ENCODE measurements around the gene SPPL2C.

Gene SPPL2C

DNA sequence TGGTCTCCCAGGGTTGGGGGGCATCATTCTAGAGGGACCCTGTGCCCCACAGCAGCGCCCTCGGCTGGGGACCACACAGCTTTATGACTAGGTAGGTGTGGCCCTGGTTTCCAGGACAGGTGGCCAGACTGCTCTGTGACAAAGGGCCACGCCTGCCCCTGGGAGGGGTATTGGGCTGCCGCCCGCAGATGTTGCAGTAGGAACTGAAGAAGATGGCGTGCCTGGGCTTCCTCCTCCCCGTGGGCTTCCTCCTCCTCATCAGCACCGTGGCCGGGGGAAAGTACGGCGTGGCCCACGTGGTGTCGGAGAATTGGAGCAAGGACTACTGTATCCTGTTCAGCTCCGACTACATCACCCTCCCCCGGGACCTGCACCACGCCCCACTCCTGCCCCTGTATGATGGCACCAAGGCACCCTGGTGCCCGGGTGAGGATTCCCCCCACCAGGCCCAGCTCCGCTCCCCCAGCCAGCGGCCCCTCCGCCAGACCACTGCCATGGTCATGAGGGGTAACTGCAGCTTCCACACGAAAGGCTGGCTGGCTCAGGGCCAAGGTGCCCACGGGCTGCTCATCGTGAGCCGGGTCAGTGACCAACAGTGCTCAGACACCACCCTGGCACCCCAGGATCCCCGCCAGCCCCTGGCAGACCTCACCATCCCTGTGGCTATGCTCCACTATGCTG is at the start of gene SPPL2C:
Gene SPPL2C, plus strand, starts transcription at position 187 of the 681 bp plus-strand sequence. Its CDS starts 26 bp downstream, at position 213.
- DNase-seq, result no peak

- DNase-seq, result no peak
Measured at GRCh38 chr17:45800816-45801215, 43.9 kb upstream of the SPPL2C start.

DNA sequence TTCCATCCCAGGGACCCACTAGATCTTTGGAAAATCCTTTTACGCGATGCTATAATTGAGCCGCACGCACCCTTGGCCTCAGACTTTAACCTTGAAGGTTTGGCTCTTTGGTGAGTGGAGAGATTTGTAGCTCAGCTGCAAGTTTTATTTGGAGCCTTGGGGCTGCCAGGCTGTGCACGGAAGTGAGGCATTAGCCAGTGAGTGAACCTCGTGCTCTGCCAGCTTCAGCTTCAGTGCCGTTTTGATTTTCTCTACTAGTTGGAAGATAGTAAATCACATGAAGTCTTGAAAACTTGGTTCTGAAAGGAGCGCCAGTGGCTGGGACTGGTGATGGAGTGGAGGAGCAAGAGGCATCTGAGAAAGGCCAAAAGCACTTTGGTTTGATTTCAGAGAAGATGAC is 43.3 kb upstream of the SPPL2C start:
- no peak for DNase-seq

DNA sequence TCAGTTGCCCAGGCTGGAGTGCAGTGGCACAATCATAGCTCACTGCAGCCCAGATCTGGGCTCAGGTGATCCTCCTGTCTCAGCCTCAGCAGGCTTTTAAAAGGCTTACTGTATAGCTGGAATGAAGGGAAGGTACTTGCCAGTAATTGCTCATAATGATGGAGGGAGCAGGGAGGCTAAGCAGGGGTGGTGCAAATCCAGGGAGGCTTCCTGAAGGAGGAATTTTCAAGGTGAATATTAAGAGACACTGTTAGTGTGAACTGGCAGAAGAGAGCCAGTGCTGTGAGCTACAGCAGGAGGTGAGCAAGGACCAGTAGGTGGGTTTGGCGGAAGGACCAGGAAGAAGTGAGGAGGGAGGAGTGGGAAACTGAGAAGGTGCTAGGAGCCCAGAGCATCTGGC is 35.8 kb upstream of the SPPL2C start:
- no peak for DNase-seq

- DNase-seq, result no peak
Measured at GRCh38 chr17:45809499-45809898, 35.2 kb upstream of the SPPL2C start.

DNA sequence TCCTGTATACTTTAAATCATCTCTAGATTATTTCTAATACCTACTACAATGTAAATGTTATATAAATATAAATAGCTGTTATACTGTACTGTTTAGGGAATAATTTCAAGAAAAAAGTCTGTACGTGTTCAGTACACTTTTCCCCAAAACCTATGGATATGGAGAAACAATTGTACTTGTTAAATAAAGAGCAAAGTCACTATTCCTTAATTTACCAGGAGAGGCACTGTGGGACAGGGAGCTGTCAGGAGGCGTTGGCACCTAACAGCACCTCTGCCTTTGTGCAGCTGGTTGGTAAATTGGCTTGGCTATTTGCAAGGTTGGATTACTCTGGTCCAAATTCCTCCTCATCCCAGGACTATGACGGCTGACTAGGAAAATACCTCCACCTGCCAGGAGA is 32.6 kb upstream of the SPPL2C start:
- peak; percentile 17 for DNase-seq

- no peak for DNase-seq
Measured at GRCh38 chr17:45813048-45813725, 31.5 kb upstream of the SPPL2C start.

GRCh38 chr17:45814622-45815606 is 29.8 kb upstream of the SPPL2C start:
- DNase-seq, result no peak

GRCh38 chr17:45815752-45816151 is 28.9 kb upstream of the SPPL2C start:
- DNase-seq, result no peak

GRCh38 chr17:45818041-45818440 is 26.6 kb upstream of the SPPL2C start:
- no peak for DNase-seq

DNA sequence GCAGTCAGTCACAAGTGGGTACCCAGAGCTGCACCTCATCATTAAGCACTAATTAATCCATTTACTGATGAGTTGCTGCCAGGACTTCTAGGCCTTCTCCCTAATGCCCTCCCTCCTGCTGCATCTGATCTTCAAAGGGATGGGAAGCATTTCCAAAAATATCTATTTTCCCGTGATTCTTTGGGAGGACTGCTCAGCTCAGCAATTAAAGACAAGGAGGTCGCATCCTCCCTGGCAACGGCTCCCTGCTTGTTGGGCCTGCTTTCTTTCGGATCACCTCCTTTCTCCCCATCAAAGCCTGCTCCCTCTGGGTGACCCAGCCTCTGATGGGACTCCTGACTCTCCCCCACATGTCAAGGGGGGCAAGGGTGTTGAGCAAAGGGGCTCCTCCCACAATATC is 26.0 kb upstream of the SPPL2C start:
- no peak for DNase-seq

- DNase-seq, result no peak
Measured at GRCh38 chr17:45819632-45820031, 25.0 kb upstream of the SPPL2C start.

- DNase-seq, result no peak
Measured at GRCh38 chr17:45820052-45820780, 24.5 kb upstream of the SPPL2C start.

DNA sequence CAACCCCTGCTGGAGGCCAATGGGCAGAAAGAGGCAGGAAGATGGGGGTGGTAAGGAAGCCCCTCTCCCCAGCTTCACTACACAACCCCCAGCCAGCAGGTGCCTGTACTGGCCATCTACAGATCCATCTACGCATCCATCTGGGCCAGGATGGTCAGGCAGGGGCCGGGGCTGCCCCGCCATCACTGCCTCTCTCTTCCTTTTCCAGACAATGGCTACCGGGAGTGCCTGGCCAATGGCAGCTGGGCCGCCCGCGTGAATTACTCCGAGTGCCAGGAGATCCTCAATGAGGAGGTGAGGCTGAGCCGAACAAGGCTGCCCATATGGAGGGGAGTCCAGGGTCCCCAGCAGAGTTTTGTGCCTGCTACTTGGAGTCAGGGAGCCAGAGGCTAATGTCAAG is 23.5 kb upstream of the SPPL2C start:
- no peak for DNase-seq

DNA sequence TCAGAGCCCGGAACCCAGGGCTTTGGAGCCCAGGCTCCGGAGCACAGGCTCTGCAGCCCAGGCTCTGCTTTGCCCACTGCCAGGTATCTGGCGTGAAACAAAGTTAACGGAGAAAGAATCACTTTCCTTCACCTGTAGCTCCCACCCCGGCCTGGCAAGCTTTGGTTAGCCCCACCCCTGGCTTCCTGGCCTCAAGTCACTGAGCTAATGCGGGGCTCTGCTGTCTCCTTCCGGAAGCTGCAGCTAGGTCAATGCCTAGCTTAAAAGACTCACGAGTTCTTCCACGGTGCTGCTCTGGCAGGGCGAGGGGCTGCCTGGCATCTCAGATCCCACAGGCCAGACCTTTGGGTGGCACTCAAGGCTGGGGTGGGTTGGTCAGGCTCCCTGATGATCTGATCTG is 21.1 kb upstream of the SPPL2C start:
- no peak for DNase-seq

GRCh38 chr17:45824475-45824874 is 20.2 kb upstream of the SPPL2C start:
- no peak for DNase-seq

DNA sequence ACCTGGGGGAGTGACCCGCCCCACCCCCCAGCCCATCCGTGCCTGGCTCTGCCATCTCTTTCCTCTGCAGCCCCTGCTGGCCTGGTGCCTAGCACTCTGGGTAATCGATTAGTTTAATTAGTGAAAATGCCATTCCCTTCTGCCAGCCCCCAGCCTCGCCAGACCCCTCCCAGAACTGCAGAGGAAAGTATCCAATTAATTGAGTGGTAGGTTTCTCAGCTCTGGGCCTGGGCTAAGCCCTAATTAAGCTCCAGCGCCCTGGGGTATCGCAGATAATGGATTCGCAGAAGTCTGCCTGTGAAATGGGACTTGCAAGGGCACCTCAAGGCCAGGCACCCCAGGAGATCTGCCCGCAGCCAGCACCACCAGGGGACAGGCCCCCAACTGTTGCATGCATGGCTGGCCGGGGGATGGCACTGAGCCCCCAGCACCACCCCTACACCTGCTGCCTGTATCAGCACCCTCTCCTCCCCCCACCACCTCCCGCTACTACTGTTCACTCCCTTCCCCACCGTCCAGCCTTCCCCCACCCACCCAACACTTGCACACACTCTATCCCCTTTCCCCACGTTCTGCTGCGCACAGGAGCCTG is 19.7 kb upstream of the SPPL2C start:
- DNase-seq, result no peak

GRCh38 chr17:45825792-45826191 is 18.9 kb upstream of the SPPL2C start:
- DNase-seq, result no peak

GRCh38 chr17:45826919-45827588 is 17.6 kb upstream of the SPPL2C start:
- no peak for DNase-seq

GRCh38 chr17:45828171-45828570 is 16.5 kb upstream of the SPPL2C start:
- DNase-seq, result no peak

DNA sequence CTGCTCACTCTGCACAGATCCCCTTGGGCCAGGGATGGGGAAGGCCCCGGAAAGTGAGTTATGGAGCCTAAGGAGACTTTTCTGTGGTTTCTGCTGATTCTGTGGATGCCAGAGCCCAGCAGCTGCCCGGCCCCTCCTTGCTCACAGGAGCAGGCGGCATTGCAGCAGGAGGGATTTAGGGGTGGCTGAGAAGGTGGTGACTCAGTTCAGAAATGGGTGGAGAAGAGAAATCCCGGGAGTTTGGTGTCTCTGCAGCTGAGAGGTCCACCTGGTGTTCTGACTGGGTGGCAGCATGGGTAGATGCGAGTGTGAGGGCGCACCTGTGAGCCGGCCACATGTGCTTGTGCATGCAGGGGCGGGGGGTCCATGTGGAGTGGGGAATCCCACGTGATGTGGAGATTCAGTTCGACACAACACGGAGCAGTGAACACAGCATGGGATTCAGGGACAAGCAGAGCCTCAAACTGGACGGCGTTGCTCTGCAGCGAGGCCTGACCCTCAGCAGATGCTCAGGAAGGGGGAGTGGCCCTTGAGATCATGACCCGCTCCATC is 16.0 kb upstream of the SPPL2C start:
- no peak for DNase-seq

DNA sequence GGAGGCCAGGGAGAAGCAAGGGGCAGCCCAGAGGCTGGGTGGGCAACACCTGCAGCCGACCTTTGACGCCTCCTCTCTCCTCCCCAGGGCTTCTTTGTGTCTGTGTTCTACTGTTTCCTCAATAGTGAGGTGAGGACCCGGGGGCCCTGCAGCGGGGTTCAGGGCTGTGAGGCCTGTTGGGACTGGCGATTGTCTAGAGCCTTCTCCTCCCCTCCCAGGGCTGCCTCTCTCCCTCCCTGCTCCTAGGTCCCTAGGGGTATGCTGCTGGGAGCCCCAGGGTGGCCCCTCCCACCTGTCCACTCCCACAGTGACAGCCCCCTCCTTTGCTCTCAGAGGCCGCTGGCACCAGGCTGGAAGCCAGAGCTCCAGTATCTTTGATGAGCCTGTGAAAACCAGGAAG is 10.8 kb upstream of the SPPL2C start:
- DNase-seq, result peak; percentile 88

Measured in NCI-H526 treated with DMSO at 0.1 percent for 48 hours (cell line).